DOHH2 (cell line): ENCODE results near the gene DUOXA1.

Experiments
- EZH2phosphoT487 ChIP-seq: fragments of 200-600 bp; sonication (generic); IDR thresholded peaks from 2 replicates; pipeline ENCODE4 v1.6.1; 2017; ENCODE audit warnings: borderline replicate concordance, mild to moderate bottlenecking, antibody characterized with exemption, low read length, moderate library complexity, mixed read lengths
- TF ChIP-seq, protein P1 (sequence below): fragments of 200-600 bp; sonication (generic); IDR thresholded peaks from one replicate; pipeline ENCODE4 v1.5.1; 2014; ENCODE audit warnings: antibody characterized with exemption, mild to moderate bottlenecking, low read depth, low read length; ENCODE audit not compliant: poor library complexity, severe bottlenecking

DNA sequence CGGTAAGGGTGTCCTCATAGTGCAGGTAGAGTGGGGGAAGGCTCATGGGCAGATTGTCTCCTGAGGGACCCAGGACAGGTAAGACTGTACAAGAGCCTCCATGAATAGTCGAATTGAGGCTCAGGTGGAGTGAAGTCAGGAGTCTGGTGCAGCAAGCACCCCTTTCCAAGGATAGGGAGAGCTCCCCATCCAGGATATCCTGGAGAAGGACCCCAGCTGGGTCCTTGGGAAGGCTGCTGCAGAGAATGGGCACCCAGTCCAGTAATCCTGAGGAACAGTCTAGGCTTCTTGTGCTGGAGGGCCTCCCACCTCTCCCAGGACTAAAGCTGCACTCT is 15.0 kb downstream of the DUOXA1 start:
- TF ChIP-seq, protein P1, sequence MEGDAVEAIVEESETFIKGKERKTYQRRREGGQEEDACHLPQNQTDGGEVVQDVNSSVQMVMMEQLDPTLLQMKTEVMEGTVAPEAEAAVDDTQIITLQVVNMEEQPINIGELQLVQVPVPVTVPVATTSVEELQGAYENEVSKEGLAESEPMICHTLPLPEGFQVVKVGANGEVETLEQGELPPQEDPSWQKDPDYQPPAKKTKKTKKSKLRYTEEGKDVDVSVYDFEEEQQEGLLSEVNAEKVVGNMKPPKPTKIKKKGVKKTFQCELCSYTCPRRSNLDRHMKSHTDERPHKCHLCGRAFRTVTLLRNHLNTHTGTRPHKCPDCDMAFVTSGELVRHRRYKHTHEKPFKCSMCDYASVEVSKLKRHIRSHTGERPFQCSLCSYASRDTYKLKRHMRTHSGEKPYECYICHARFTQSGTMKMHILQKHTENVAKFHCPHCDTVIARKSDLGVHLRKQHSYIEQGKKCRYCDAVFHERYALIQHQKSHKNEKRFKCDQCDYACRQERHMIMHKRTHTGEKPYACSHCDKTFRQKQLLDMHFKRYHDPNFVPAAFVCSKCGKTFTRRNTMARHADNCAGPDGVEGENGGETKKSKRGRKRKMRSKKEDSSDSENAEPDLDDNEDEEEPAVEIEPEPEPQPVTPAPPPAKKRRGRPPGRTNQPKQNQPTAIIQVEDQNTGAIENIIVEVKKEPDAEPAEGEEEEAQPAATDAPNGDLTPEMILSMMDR = no peak
- no peak for TF ChIP-seq EZH2phosphoT487
